ENCODE measurements around the gene DNAAF8. TPM values are rescaled to one million over a fixed set of nuclear protein-coding genes. Genes with fewer than 3 reads are reported as not detected.

The DNAAF8 gene
- total RNA-seq, 1 donor: 1.7 TPM

DNA sequence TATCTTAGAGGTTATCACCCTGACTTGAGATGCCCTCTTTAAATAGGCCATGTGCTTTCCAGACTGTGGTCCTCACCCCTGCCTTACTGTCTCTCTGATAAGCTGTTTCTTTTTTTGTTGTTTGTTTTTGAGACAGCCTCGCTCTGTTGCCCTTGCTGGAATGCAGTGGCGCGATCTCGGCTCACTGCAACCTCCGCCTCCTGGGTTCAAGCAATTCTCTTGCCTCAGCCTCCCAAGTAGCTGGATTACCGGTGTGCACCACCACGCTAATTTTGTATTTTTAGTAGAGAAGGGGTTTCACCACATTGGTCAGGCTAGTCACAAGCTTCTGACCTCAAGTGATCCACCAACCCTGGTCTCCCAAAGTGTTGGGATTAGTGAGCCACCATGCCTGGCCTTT lies 54.6 kb downstream of the DNAAF8 start:
- H3K4me3 ChIP-seq (ENCODE audit: low read depth, low read length): no peak overlapping the region
- TF ChIP-seq, protein P1, sequence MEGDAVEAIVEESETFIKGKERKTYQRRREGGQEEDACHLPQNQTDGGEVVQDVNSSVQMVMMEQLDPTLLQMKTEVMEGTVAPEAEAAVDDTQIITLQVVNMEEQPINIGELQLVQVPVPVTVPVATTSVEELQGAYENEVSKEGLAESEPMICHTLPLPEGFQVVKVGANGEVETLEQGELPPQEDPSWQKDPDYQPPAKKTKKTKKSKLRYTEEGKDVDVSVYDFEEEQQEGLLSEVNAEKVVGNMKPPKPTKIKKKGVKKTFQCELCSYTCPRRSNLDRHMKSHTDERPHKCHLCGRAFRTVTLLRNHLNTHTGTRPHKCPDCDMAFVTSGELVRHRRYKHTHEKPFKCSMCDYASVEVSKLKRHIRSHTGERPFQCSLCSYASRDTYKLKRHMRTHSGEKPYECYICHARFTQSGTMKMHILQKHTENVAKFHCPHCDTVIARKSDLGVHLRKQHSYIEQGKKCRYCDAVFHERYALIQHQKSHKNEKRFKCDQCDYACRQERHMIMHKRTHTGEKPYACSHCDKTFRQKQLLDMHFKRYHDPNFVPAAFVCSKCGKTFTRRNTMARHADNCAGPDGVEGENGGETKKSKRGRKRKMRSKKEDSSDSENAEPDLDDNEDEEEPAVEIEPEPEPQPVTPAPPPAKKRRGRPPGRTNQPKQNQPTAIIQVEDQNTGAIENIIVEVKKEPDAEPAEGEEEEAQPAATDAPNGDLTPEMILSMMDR (IDR thresholded peaks at IDR 0.05; ENCODE audit: insufficient read depth, low read depth, low read length): no peak
- no peak for DNase-seq (ENCODE audit: low read depth)

DNA sequence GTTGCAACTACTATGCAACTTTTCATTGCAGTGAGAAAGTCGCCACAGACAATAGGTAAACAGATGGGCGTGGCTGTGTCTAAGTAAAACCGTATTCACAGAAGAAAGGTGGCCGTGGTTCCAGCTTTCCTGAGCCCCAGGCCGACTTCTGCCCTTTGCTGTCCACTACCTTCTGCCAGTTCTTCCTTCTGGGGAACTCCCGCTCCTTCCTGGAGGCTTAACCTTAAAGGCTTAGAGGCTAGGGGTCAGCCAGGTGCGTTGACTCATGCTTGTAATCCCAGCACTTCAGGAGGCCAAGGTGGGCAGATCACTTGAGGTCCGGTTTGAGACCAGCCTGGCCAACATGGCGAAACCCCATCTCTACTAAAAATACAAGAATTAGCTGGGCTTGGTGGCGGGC lies 55.9 kb downstream of the DNAAF8 start:
- no peak overlapping the region for H3K4me3 ChIP-seq (ENCODE audit: low read depth, low read length)
- TF ChIP-seq, protein P1 (IDR thresholded peaks at IDR 0.05; ENCODE audit: insufficient read depth, low read depth, low read length): no peak
- no peak for DNase-seq (ENCODE audit: low read depth)

DNA sequence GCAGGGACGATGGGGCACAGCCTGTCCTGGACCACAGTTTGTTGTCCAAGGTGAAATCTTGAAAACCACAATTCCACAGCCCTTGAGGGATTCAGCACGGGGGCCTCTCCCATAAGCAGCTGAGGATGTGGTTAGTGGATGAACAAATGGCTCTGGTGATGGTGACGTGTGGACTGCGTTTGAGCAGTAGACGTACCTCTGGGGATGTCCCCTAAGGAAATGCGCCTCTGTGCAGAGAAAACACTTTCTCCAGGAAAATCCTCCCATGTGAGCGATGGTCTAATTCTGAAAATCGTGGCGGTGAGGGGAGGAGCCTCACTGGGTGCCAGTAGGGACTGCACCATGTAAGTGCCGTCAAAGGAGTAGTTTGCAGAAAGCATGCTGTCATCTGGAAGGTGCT lies 56.5 kb downstream of the DNAAF8 start:
- TF ChIP-seq, protein P1 (IDR thresholded peaks at IDR 0.05; ENCODE audit: insufficient read depth, low read depth, low read length): no peak
- DNase-seq (ENCODE audit: low read depth): no peak
- H3K4me3 ChIP-seq (ENCODE audit: low read depth, low read length): no peak overlapping the region

DNA sequence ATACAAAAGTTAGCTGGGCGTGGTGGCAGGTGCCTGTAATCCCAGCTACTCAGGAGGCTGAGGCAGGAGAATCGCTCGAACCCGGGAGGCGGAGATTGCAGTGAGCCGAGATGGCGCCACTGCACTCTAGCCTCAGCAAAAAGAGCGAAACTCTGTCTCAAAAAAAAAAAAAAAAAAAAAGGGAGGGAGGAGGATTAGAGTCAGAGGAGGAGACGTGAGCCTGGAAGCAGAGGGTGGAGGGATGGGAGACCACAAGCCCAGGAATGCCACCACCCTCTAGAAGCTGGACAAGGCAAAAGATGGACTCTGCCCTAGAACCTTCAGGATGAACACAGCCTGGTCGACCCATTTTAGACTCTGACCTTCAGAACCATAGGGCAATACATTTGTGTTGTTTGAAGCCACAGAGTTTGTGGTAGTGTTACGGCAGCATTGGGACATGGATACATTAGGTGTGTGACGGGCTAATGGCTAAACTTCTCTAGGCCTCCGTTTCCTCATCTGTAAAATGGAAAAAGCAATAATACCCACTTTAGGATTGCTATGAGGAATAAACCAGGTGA lies 58.7 kb downstream of the DNAAF8 start:
- H3K4me3 ChIP-seq (ENCODE audit: low read depth, low read length): no peak overlapping the region
- DNase-seq (ENCODE audit: low read depth): no peak
- TF ChIP-seq, protein P1 (IDR thresholded peaks at IDR 0.05; ENCODE audit: insufficient read depth, low read depth, low read length): no peak

DNA sequence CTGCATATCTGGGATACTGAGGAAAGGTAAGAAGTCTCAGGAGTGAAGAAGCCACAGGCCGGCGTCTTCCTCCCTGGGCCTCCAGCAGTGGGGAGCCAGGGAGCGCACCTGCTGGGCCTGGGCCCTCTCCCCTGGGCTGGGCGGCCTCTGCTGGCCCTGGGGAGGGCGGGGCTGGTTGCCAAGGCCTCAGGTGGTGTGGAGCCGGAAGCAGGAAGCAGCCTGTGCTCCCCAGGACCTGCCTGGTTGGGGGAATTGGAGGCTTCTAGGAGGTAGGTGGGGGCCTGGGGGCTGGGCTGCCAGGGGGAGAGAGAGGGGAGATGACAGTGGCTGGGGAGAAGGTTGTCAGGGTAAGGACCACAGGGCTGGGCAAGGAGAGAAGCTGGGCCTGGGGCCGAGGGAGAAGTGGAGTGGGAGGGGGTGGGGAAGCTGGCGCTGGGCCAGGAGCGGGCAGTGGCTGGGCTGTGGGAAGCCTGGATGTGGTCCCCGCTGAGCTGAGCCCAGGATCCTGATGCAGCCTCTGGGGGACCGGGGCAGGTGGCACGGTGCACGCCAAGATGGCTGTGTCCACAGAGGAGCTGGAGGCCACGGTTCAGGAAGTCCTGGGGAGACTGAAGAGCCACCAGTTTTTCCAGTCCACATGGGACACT lies 61.0 kb downstream of the DNAAF8 start, which contains the start of gene SMIM22:
Gene SMIM22 (plus strand): TSS at position 189 of the 647 bp plus-strand sequence. CDS start 366 bp downstream, at position 555.
- no peak for DNase-seq (ENCODE audit: low read depth)
- TF ChIP-seq, protein P1 (IDR thresholded peaks at IDR 0.05; ENCODE audit: insufficient read depth, low read depth, low read length): no peak
- no peak within 1 kb of the TSS for H3K4me3 ChIP-seq (ENCODE audit: low read depth, low read length)

DNA sequence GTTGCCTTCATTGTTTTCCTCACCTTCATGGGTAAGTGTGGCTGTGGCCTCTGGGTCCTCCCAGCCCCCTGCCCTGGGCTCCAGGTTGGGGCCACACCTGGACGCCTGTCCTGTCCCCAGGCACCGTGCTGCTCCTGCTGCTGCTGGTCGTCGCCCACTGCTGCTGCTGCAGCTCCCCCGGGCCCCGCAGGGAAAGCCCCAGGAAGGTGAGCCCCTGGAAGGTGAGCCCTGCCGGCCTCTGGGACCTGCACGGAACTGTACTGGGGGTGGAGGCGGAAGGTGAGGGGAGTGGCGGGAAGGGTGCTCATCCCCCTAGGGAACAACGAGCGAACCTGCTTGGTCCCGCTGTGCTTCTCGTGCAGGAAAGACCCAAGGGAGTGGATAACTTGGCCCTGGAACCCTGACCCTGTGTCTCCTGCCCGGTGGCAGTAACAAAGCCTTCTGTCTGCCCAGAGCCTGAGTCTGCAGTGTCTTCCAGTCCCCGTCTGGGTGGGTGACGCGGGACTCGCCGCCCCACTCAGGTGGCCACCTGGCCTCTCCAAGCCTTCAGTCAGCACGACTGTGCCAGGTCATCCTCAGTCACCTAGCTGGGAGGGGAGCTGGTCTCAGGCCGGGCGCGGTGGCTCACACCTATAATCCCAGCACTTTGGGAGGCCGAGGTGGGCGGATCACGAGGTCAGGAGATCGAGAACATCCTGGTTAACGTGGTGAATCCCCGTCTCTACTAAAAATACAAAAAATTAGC lies 61.7 kb downstream of the DNAAF8 start:
- H3K4me3 ChIP-seq (ENCODE audit: low read depth, low read length): no peak overlapping the region
- TF ChIP-seq, protein P1 (IDR thresholded peaks at IDR 0.05; ENCODE audit: insufficient read depth, low read depth, low read length): no peak
- no peak for DNase-seq (ENCODE audit: low read depth)
